PC-3 (cell line): Measurements from ENCODE around the gene VAV3. TPM values are rescaled to one million over a fixed set of nuclear protein-coding genes. Genes with fewer than 3 reads are reported as not detected.

Source experiments
- ATAC-seq: fragments of 200-7000 bp; cut with Tn5 transposase; 2 replicates; pipeline ENCODE4 v1.9.1; 2020; ENCODE audit warnings: mild to moderate bottlenecking, moderate library complexity
- BruUV-seq: library from RNA; stranded (reverse); fragments of 400-500 nt; replicated peaks from 2 replicates; lab custom pipeline; 2021; lab: Mats Ljungman, UMichigan
- CTCF ChIA-PET: fragments of 300-600 bp; sonication (Branson Sonifier 250); formaldehyde crosslinking; loops from one replicate; lab custom pipeline; 2022; ENCODE audit warnings: antibody characterized with exemption; lab: Charles Lee
- POLR2A ChIA-PET: fragments of 300-600 bp; sonication (Branson Sonifier 250); formaldehyde crosslinking; loops from one replicate; lab custom pipeline; 2022; ENCODE audit warnings: antibody characterized with exemption; ENCODE audit not compliant: unreplicated experiment; lab: Charles Lee
- DNase-seq: peaks from one replicate; pipeline ENCODE4 v3.0.0-alpha.2; 2015
- H2AFZ ChIP-seq: fragments of 300-600 bp; sonication (generic); 2 replicates; pipeline ENCODE4 v1.6.0; 2016; ENCODE audit warnings: antibody characterized with exemption, low read length
- H3F3A ChIP-seq: fragments of 300-600 bp; sonication (generic); one replicate; pipeline ENCODE4 v1.6.0; 2017; ENCODE audit warnings: antibody characterized with exemption, low read length, control low read depth, mild to moderate bottlenecking; ENCODE audit not compliant: unreplicated experiment
- H3K27ac ChIP-seq: fragments of 300-600 bp; sonication (generic); 2 replicates; pipeline ENCODE4 v1.5.1; 2016; ENCODE audit warnings: mild to moderate bottlenecking, low read length
- H3K27me3 ChIP-seq: fragments of 300-600 bp; sonication (generic); 2 replicates; pipeline ENCODE4 v1.6.1; 2016; ENCODE audit warnings: low read length, mixed read lengths
- H3K36me3 ChIP-seq: fragments of 300-600 bp; sonication (generic); 2 replicates; pipeline ENCODE4 v1.6.1; 2016; ENCODE audit warnings: low read depth, mixed run types, low read length, mixed read lengths
- H3K4me1 ChIP-seq: fragments of 300-600 bp; sonication (generic); 2 replicates; pipeline ENCODE4 v1.5.1; 2016; ENCODE audit warnings: low read length; ENCODE audit not compliant: insufficient read depth
- H3K4me2 ChIP-seq: fragments of 300-600 bp; sonication (generic); 2 replicates; pipeline ENCODE4 v1.6.0; 2016; ENCODE audit warnings: low read length
- H3K4me3 ChIP-seq: fragments of 300-600 bp; sonication (generic); 2 replicates; pipeline ENCODE4 v1.5.1; 2016; ENCODE audit warnings: mild to moderate bottlenecking, low read length, mixed read lengths
- H3K79me2 ChIP-seq: fragments of 300-600 bp; sonication (generic); 2 replicates; pipeline ENCODE4 v1.6.1; 2017; ENCODE audit warnings: low read length, mixed read lengths
- H3K9ac ChIP-seq: fragments of 300-600 bp; sonication (generic); 2 replicates; pipeline ENCODE4 v1.6.0; 2016; ENCODE audit warnings: mild to moderate bottlenecking, low read length
- H3K9me2 ChIP-seq: fragments of 300-600 bp; sonication (generic); replicated peaks from 2 replicates; pipeline ENCODE4 v1.6.1; 2016; ENCODE audit warnings: mixed run types, low read length, mixed read lengths
- H3K9me3 ChIP-seq: fragments of 300-600 bp; sonication (generic); 2 replicates; pipeline ENCODE4 v1.6.1; 2016; ENCODE audit warnings: low read length, mixed read lengths
- H4K20me1 ChIP-seq: fragments of 300-600 bp; sonication (generic); 2 replicates; pipeline ENCODE4 v1.6.1; 2016; ENCODE audit warnings: low read length, mixed read lengths
- EZH2 ChIP-seq: fragments of 300-600 bp; sonication (generic); IDR thresholded peaks from one replicate; pipeline ENCODE4 v1.6.1; 2017; ENCODE audit warnings: antibody characterized with exemption, mild to moderate bottlenecking, low read length; ENCODE audit not compliant: unreplicated experiment
- EZH2phosphoT487 ChIP-seq: fragments of 300-600 bp; sonication (generic); IDR thresholded peaks from 2 replicates; pipeline ENCODE4 v1.6.1; 2018; ENCODE audit warnings: mild to moderate bottlenecking, antibody characterized with exemption, low read length, borderline replicate concordance
- intact Hi-C: fragments of 100-400 bp; cut with micrococcal nuclease; formaldehyde crosslinking; loops from 2 replicates; pipeline ENCODE4 v1.9.0; 2023
- total RNA-seq: library from RNA; depleted of rRNA; stranded (reverse); fragments of >200 nt; gene quantifications from 2 replicates; pipeline ENCODE4 v1.2.3, GENCODE V29; 2014
- TF ChIP-seq, protein P1 (sequence below): fragments of 300-600 bp; sonication (generic); conservative IDR thresholded peaks from 2 replicates; pipeline ENCODE4 v1.5.1; 2017; ENCODE audit warnings: antibody characterized with exemption, low read depth, mild to moderate bottlenecking, low read length

VAV3 gene
- total RNA-seq, 1 experiment from 2014 or later = 0.73 TPM

DNA sequence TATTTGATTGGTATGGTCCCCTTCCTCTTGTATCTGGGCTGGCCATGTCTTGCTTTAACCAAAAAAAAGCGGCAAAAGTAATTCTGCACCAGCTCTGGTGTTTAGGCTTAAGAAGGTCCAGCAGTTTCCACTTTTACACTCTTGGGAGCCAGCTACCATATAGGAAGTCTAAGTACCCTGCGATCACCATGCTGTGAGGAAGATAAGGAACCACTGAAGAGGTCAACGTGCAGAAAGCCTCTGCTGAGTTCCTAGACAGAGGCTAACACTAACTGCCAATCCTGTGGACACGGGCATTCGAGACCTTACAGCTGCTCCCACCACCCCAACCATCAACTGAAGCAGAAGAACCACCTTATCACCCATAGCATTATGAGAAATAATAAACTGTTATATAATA, 331.4 kb downstream of the VAV3 start:
- Histone ChIP-seq H4K20me1 (no peaks in the 10 kb centered on the region), H3K4me2 (no peak overlapping the region), H3K4me1 (no peaks in the 10 kb centered on the region), H3K9me2 (no peaks in the 10 kb centered on the region), H3K36me3 (no peaks in the 10 kb centered on the region), H3K79me2 (no peaks in the 10 kb centered on the region), H3K27ac (no peak overlapping the region), H3K9ac (no peak overlapping the region), H3K4me3 (no peak overlapping the region), H2AFZ (no peak overlapping the region), H3K27me3 (no peaks in the 10 kb centered on the region), H3K9me3 (no peaks in the 10 kb centered on the region), H3F3A (no peaks in the 10 kb centered on the region)
- no peak for ATAC-seq
- BruUV-seq = no TSS peak
- POLR2A ChIA-PET = no interaction called here
- CTCF ChIA-PET = no interaction called here
- TF ChIP-seq, protein P1, sequence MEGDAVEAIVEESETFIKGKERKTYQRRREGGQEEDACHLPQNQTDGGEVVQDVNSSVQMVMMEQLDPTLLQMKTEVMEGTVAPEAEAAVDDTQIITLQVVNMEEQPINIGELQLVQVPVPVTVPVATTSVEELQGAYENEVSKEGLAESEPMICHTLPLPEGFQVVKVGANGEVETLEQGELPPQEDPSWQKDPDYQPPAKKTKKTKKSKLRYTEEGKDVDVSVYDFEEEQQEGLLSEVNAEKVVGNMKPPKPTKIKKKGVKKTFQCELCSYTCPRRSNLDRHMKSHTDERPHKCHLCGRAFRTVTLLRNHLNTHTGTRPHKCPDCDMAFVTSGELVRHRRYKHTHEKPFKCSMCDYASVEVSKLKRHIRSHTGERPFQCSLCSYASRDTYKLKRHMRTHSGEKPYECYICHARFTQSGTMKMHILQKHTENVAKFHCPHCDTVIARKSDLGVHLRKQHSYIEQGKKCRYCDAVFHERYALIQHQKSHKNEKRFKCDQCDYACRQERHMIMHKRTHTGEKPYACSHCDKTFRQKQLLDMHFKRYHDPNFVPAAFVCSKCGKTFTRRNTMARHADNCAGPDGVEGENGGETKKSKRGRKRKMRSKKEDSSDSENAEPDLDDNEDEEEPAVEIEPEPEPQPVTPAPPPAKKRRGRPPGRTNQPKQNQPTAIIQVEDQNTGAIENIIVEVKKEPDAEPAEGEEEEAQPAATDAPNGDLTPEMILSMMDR = no peak
- no peak for TF ChIP-seq EZH2phosphoT487
- no peak for TF ChIP-seq EZH2
- intact Hi-C loops = no loop called here
- no peak for DNase-seq

DNA sequence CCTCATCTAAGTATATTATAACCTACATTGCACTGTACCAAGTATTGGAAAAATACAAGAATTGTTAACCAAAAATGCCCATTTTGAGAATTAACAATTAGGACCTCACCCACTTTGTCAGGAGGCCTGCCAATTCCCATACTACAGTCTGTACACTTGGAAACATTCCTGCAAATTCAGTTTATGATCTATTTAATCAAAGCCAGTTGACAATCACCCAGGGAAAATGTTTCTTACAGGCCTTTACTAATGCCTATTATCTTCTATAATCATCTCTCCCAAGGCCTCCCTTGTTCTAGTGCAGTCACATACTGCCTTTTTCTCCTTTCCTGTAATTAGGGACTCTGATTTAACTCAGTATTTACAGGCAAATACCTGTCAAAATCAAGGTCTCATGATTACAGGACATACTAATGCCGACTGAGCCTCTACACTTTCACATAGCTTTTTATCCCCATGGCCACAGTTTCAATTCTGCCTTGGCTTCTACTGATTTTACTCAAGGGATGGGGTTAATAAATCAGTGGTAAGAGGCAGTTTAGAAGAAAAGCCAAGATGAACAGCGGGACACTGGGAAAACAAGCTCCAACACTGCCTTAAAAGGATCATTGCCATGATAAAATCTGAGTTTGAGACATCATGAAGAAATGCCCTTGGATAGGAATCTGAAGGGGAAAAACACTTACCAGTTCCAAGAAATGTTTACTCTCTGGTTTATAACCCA, 338.7 kb downstream of the VAV3 start:
- Histone ChIP-seq H3K9me2 (no peaks in the 10 kb centered on the region), H2AFZ (no peak overlapping the region), H3K36me3 (no peaks in the 10 kb centered on the region), H3K79me2 (no peaks in the 10 kb centered on the region), H3K9ac (no peak overlapping the region), H3K9me3 (no peaks in the 10 kb centered on the region), H3K27me3 (no peaks in the 10 kb centered on the region), H3F3A (no peaks in the 10 kb centered on the region), H3K27ac (no peak overlapping the region), H4K20me1 (no peaks in the 10 kb centered on the region), H3K4me1 (no peaks in the 10 kb centered on the region), H3K4me2 (no peak overlapping the region), H3K4me3 (no peak overlapping the region)
- no peak for TF ChIP-seq EZH2
- no peak for TF ChIP-seq EZH2phosphoT487
- TF ChIP-seq, protein P1 = no peak
- intact Hi-C loops = no loop called here
- POLR2A ChIA-PET = no interaction called here
- ATAC-seq = no peak
- no TSS peak for BruUV-seq
- CTCF ChIA-PET = no interaction called here
- DNase-seq = no peak

GRCh38 chr1:107625405-107626029, 339.5 kb downstream of the VAV3 start:
- DNase-seq = no peak
- H3K36me3 ChIP-seq = no peaks in the 10 kb centered on the region
- TF ChIP-seq EZH2phosphoT487 = no peak
- TF ChIP-seq, protein P1 = no peak
- TF ChIP-seq EZH2 = no peak
- intact Hi-C loops = no loop called here
- CTCF ChIA-PET = no interaction called here
- H3K4me2 ChIP-seq = no peak overlapping the region
- POLR2A ChIA-PET = interaction anchor here (0.6 kb wide), 1 partner anchor 53 kb away, joined by 3 read pairs; no protein-coding TSS in a partner anchor
- no peaks in the 10 kb centered on the region for H3K79me2 ChIP-seq
- no peak overlapping the region for H2AFZ ChIP-seq
- no peak for ATAC-seq
- no peaks in the 10 kb centered on the region for H4K20me1 ChIP-seq
- no peaks in the 10 kb centered on the region for H3F3A ChIP-seq
- no peak overlapping the region for H3K4me3 ChIP-seq
- no peaks in the 10 kb centered on the region for H3K4me1 ChIP-seq
- no peaks in the 10 kb centered on the region for H3K9me2 ChIP-seq
- H3K27me3 ChIP-seq = no peaks in the 10 kb centered on the region
- no peak overlapping the region for H3K9ac ChIP-seq
- BruUV-seq = no TSS peak
- no peaks in the 10 kb centered on the region for H3K9me3 ChIP-seq
- H3K27ac ChIP-seq = no peak overlapping the region
